ENCODE data around the gene KPRP. TPM values are rescaled to one million over a fixed set of nuclear protein-coding genes. Genes with fewer than 3 reads are reported as not detected.
A peak's percentile ranks its signal among the peaks of the same experiment; 100 is the strongest.

The KPRP gene, protein sequence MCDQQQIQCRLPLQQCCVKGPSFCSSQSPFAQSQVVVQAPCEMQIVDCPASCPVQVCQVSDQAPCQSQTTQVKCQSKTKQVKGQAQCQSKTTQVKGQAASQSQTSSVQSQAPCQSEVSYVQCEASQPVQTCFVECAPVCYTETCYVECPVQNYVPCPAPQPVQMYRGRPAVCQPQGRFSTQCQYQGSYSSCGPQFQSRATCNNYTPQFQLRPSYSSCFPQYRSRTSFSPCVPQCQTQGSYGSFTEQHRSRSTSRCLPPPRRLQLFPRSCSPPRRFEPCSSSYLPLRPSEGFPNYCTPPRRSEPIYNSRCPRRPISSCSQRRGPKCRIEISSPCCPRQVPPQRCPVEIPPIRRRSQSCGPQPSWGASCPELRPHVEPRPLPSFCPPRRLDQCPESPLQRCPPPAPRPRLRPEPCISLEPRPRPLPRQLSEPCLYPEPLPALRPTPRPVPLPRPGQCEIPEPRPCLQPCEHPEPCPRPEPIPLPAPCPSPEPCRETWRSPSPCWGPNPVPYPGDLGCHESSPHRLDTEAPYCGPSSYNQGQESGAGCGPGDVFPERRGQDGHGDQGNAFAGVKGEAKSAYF
- polyA plus RNA-seq (2013, experiment 1 of 2; ENCODE audit: insufficient read length), result not detected
- not detected for polyA plus RNA-seq (2013, experiment 2 of 2; ENCODE audit: insufficient read length)

DNA sequence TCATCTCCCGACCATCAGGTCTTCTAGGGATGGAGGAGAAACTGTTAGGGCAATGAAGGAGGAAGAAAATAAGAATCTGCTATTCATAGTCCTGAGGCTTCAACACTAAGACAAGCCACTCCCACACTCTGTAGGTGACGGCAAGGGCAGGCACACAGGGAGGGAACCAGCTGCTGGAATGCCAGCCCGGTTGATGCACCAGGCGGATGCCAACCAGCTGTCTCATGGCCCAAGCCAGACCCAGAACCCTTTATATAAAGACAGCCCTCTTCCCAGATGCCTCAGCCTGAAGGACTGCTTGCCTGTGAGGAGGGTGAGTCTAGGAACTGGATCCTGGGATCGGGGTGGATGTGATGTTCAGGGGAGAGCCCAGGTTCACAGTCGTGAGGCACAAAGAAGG is at the start of gene KPRP:
Gene KPRP (plus strand): TSS at position 279 of the 400 bp plus-strand sequence. CDS start 1,564 bp downstream, outside the sequence.
- DNase-seq, result no peak

DNA sequence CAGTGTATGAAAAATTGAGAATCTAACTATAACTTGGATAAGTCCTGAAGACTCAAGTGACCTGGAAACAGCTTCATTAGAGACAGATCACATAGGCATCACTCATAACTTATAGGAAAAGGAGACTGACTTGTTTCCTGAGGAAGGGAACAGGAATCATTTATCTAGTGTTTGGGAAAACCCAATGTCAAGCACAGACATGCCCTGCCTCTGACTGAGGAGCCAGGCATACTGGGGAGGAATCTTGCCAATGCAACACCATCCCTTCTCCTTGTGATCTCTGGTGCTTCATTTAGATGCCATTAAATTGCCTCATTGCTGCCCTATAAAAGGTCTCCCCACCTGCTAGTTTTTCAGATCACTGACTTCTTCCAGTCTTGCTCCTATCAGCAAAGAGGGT is 39.6 kb upstream of the KPRP start:
- no peak for DNase-seq

DNA sequence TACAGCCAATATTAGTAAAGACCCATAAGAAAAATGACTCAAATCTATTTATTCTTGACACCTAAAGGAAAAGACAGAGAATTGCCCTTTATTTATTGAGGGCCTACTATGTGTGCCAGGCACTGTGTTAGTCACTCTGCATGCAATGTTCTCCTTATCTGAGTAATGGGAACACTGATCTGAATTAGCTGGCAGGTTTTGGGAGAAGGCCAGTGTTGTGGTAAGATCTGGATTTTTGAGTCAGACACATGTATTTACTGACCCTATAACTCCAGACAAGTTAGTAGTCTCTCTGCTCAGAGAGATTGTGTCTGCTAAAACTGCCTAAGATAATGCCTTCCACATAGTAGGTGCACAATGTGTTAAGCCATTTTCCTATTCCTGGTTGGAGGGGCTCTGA is 32.6 kb upstream of the KPRP start:
- DNase-seq, result no peak

DNA sequence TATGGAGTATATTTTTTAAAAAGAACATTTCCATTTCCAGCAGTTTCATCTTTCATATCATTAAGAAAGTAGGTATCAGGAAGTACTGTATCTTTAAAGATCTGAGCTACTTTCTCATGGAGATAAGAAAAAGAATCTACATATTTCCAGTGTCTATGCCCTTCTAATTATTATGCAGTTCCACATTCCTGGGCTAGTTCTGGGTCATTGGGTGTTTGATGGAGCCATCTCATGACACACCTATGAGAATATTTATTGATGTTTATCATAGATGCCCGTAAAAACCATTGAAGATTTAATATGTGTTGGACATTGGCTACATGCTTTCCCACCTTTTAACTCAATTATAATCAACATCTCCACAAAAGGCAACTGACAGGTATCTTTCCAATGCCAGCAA is 28.8 kb upstream of the KPRP start:
- no peak for DNase-seq

DNA sequence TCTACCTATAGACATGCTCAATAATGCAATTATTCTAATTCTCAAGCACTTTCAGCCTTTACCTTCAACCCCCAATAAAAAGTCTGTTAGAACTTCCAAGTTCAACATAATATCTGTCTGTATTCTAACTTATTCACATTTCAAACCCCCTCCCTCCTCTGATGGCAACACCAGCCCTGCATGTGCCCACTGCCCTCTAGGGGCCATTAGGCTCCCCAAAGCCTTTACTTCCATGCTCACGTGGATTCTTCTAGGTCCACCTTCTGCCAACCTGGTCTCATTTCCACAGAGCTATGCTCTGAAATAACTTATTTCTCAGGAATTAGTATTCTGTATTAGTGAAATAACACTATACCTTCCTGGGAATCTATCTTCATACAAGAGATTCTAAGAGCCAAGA is 22.2 kb upstream of the KPRP start:
- no peak for DNase-seq

DNA sequence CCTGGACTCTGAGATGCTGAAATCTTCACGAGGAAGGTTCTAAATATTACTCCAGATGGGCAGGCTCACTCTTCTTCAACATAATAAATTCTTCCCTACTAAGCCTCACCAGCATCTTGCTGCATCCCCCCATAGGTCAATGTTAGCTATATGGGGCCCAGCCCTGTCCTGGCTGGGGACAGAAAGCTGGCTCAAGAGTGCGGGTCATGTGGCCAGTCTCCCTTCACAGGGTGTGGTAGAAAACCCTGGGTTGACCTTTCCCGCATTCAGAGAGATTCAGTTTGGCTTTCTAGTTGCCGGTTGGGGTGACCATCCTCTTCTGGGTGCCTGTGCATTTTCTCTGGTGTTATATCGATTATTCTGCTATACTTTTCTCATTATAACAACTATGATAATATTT is 19.8 kb upstream of the KPRP start:
- DNase-seq, result no peak

DNA sequence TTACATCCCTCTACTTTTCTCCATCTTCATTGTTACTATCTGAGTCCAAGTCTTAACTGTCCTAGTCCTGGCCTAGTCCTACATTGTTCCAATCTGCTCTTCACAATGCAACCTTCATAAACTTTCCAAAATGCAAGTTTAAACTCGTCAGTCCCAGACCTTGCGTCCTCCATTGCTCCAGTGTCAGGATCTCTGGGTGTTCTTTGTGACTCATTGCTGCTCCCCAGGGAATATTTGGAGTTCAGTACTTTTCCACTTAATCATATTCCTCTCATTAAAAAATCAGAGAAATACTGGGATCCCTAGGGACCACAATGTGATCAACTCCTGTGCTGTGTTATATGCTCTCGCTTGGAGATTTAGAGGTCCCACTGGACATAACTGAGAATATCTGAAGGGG is 18.0 kb upstream of the KPRP start:
- peak; percentile 6 for DNase-seq

DNA sequence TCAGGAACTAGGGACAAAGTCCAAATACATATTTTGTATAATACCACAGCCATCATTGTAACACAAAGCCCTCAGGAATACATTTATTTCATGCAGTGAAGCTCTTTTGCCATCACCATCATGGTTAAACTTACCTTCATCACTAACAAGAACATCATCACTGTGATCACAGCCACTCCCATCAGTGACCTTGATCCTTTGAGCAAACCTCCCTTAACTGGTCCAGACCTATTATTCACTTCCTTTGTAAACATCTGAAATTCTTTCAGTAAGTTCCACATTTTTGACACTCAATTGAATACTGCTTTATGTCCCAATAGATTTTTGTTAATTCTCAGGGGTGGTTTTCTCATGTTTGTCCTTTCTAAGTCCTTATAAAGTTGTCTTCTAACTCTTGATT is 16.2 kb upstream of the KPRP start:
- no peak for DNase-seq

DNA sequence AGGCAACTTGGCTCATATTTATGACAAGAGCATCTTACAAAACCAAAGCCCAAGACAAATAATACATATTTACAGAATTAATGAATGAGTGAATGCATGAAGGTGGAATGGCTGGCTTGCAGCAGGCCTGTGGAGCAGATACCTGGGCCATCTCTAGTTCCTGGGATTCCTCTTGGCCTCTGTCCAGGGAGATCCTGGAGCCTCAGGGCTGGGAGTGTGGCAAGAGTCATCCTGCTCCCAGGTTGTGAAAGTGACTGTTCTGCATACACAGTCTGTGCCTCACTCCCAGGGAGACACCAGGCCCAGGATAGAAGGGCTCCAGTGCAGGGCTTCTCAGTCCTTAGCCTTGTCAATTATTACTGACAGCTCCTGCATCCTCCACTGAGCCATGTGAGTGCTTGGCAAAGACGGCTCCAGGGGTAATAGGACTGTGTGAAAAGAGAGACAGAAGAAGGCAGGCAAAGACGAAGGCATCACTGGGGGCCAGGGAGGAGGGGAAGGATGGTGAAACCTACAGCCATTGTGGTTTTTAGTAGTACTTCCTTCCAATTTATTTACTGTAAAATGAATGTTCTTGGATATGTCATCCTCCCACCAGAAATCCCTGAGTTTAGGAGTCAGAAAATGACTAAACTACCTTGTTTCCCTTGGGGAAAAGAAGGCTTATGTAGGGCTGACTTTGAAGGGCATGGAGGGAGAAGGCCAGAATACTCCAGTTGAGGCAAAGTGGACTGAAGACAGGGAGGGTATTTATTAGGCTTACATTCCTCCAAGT is 14.3 kb upstream of the KPRP start:
- DNase-seq, result no peak

DNA sequence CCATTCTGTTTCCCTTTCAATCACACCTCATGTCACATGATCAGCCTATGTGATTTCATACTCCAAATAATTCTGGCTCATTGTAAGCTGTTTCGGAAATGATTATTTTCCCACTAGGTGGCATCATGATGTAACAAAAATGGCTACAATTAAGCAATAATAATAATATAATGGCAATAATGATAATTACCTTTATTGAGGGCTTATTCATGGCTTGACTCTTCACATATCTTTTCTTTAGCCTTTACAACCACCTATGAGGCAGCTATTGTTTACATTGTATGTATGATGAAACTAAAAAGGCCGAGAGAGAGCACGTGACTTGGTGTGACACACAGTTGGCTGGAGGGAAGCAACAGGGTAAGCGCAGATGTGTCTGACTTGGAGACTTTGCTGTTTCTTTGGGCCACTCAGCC is 12.5 kb upstream of the KPRP start:
- DNase-seq, result peak; percentile 1

DNA sequence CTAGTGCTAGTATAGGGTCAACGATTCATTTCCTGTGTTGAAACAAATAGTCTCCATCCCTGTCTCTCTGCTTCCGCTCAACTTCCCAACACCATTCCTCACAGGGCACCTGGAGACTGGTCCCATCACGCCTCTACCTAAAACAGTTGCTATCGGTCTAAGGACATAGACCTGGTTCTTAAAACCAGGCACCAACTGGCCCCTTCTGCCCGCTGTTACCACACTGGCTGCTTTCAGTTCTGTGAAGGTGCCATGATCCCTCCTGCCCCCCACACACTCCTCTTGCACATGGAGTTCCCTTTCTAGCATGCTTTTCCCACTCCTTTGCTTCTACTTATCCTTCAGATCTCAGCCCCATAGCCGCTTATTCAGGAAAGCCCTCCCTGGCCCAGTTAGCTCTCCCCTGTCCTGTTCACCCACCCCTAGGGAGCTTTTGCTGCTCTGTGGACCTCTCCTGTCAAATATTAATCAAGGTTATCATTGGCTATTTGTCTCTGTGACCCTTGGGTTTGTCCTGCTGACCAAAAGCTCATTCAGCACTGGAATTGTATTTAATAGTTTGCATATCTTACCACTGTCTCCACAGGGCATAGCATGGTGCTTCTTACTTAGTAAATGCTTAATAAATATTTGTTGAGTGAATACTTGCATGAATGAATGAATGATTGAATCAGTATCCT is 11.9 kb upstream of the KPRP start:
- no peak for DNase-seq

DNA sequence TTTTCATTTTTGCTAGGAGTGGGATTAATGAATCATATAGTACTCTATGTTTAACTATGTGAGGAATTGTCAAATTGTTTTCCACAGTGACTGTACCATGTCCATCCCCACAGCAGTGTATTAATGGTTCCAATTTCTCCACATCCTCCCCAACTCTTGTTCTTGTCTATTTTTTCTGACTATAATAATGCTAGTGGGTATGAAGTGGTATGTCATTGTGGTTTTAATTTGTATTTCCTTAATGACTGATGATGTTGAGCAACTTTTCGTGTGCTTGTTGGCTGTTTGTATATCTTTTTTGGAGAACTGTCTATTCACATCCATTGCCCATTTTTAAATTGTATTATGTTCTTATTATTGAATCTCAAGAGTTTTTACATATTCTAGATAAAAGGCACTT is 10.0 kb upstream of the KPRP start:
- no peak for DNase-seq

DNA sequence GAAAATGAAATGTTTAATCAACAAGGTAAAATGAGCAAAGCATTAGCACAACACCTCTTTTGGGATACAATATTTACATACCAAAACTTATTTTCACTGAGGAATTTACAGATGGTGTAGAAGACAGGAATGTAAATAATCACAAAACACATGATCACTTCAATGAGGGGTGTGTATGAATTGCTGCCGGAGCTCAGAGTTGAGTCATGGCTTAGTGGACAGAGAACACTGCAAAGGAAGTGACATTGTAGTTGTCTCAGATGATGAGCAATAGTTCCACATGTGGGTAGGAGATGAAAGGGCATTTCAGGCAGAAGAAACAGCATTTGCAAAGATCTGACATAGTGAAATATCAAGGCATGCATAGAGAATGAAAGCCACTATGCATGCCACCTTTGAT is 5.6 kb upstream of the KPRP start:
- DNase-seq, result peak; percentile 38

DNA sequence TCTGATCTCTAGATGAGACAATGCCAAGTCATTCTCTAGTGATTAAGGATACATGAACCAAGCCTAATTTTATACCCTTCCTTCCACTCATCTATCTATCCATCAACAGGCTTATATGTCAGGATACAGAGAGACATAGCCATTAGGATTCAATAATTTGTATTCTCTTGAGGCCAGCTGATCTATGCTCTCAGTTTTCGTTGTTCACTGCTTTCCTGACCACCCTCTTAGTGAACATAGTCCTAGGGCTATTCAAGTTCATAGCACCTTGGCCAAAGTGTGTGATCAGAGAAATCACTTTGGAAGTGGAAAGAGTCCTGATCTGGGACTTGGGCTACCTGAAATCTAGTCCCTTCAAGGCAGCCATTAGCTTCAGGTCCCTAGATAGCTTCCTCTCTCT is 4.2 kb upstream of the KPRP start:
- DNase-seq, result no peak

DNA sequence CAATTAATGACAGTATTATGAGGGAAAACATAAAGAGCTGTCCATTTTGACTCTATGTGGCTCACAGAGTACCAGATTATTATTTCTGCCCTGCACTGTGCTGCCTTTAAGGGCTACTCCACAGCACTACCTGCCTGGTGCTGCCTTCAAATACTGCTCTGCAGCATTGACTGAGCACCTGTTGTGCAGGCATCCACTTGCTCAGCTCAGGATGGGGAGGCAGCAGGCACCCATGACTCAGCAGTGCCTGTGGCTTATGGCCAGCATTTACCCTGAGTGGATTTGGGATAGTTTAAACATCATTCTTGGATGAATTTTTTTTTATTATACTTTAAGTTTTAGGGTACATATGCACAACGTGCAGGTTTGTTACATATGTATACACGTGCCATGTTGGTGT is 953 bp upstream of the KPRP start:
- DNase-seq, result no peak

DNA sequence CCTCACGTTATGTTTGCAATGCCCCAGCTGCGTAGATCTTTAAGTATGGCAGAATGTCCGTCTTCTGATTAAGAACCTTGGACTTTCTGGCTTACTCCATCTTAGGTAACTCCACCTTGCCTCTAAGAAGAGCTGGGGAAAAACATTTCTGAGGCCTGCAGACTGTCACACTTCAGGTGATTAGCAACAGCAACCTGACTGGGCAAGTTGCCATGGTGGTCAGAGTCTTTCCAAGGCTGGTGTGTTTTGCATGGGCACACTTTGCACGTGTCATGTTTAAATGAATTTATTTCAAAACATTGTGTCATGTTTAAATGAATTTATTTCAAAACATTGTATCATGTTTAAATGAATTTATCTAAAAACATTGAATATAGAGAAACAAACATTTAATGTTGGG is 811 bp downstream of the KPRP start:
- DNase-seq, result no peak

DNA sequence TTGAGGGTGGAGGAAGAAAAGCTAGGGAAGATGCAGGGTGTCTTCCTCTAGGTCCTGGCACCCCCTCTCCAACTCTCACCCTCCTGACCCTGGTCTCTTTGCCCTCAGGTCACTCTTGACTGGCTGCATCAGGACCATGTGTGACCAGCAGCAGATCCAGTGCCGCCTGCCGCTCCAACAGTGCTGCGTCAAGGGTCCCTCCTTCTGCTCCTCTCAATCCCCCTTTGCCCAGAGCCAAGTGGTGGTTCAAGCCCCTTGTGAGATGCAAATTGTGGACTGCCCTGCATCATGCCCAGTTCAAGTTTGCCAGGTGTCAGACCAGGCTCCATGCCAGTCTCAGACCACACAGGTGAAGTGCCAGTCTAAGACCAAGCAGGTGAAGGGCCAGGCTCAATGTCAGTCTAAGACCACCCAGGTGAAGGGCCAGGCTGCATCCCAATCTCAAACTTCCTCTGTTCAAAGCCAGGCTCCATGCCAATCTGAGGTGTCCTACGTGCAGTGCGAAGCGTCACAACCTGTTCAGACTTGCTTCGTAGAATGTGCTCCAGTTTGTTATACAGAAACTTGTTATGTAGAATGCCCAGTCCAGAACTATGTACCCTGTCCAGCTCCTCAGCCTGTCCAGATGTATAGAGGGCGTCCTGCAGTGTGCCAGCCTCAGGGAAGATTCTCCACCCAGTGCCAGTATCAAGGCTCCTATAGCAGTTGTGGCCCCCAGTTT is 1.8 kb downstream of the KPRP start:
- no peak for DNase-seq

DNA sequence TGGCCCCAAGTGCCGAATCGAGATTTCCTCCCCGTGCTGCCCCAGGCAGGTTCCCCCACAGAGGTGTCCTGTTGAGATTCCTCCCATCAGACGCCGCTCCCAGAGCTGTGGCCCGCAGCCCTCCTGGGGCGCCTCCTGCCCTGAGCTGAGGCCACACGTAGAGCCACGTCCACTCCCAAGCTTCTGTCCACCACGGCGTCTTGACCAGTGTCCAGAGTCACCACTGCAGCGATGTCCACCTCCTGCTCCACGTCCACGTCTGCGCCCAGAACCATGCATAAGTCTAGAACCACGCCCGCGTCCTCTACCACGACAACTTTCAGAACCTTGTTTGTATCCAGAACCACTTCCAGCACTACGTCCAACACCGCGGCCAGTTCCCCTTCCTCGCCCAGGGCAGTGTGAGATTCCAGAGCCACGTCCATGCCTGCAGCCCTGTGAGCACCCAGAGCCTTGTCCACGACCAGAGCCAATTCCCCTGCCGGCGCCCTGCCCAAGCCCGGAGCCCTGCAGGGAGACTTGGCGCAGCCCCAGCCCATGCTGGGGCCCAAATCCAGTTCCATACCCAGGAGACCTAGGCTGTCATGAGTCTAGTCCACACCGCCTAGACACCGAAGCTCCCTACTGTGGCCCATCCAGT is 2.8 kb downstream of the KPRP start:
- DNase-seq, result no peak

DNA sequence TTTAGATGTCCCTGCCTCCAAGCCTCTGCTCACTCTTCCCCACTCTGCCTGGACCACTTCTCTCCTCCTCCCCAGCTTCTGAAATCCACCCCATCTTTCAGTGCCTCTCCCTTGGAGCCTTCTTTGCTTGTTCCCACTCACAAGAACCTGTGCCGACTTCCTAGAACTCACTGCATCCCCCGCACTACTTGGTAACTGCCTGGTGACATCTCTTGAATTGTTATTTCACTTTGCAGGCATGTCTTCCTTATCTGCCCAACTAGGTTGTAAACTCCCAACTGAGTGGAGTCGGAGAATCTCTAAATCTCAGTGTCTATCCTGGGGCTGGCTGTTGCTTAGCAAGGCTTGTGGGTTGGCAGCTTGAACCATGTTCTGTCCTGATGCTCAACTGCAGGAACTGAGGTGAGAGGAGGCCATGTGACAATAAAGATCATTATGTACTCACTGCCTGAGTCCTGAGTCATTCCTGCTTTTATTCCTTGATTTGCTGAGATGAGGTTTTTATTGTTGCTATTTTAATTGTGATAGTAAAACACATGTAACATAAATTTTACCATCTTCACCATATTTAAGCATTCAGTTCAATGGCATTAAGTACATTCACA is 3.9 kb downstream of the KPRP start:
- no peak for DNase-seq

DNA sequence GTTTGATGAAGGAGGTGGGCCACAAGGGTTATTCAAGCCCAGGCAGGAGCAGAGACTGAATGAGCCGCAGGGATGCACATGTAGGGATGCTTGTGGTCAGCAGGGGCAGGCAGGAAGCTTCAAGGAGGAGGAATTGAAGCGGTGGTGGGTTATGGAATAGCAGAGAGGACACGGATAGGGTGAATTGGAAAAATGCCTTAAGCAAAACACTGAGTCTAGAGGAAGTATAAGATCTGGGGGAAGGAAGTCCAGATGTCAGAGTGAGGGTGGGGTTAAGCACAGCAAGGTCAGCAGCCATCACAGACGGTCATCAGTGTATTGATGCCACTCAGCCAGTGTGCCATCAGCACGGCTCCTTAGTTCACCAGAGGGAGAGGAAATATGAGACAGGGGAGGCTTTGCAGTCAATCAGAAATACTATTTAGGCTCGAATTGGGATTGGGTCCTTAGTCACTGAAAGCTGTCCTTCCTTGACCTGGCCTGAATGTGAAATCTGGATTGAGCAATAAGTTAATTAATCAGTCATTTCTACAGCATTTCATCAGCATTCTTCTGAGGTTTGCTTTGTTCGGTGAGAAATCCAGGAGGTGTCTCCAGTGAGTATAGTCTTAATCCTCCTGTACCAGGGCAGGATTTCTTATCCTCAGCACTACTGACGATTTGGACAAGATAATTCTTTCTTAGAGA is 11.2 kb downstream of the KPRP start:
- DNase-seq, result no peak

DNA sequence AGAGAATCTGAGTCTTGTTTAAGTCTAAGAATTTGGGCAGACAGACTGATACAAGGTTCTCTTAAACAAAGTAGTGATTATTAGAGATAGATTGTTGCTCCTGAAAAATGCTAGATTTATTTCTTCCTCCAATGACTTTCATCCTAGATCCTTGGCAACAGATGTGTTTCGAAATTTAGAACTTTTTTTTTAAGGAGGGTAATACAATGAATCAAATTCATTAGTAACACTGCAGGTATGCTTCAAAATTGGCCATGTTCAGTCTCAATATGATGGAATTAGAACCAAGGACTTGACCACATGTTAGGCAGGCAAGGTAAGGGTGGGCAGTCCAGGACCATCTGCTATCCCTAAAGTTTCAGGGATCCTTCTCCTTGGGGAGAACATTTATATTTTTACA is 12.6 kb downstream of the KPRP start:
- no peak for DNase-seq

All from fibroblast of skin of back (primary cell).